Smooth muscle cell (in vitro differentiated cells): Measurements from ENCODE around the gene CPNE4. TPM values are rescaled to one million over a fixed set of nuclear protein-coding genes. Genes with fewer than 3 reads are reported as not detected.

Experiments
- DNase-seq: peaks from one replicate; lab custom pipeline; 2025; ENCODE audit not compliant: unreplicated experiment; lab: John Stamatoyannopoulos, UW
- H2AFZ ChIP-seq: fragments of 200-600 bp; sonication (generic); 2 replicates; pipeline ENCODE4 v1.6.0; 2016; ENCODE audit warnings: antibody characterized with exemption, low read depth, mild to moderate bottlenecking
- H3F3A ChIP-seq: fragments of 200-600 bp; sonication (generic); 2 replicates; pipeline ENCODE4 v1.6.0; 2017; ENCODE audit warnings: antibody characterized with exemption, low read depth
- H3K27ac ChIP-seq: fragments of 200-600 bp; sonication (generic); 2 replicates; pipeline ENCODE4 v1.5.1; 2016; ENCODE audit warnings: low read depth, mild to moderate bottlenecking
- H3K27me3 ChIP-seq: fragments of 200-600 bp; sonication (generic); 2 replicates; pipeline ENCODE4 v1.6.1; 2016; ENCODE audit warnings: low read depth, mild to moderate bottlenecking
- H3K36me3 ChIP-seq: fragments of 200-600 bp; sonication (generic); 2 replicates; pipeline ENCODE4 v1.5.1; 2016; ENCODE audit warnings: low read depth
- H3K4me1 ChIP-seq: fragments of 200-600 bp; sonication (generic); 2 replicates; pipeline ENCODE4 v1.5.1; 2016; ENCODE audit warnings: low read depth
- H3K4me2 ChIP-seq: fragments of 200-600 bp; sonication (generic); 2 replicates; pipeline ENCODE4 v1.6.0; 2016; ENCODE audit warnings: mild to moderate bottlenecking
- H3K4me3 ChIP-seq: fragments of 200-600 bp; sonication (generic); 2 replicates; pipeline ENCODE4 v1.5.1; 2016; ENCODE audit warnings: mild to moderate bottlenecking
- H3K79me2 ChIP-seq: fragments of 200-600 bp; sonication (generic); 2 replicates; pipeline ENCODE4 v1.6.0; 2016; ENCODE audit warnings: low read depth, mild to moderate bottlenecking
- H3K9ac ChIP-seq: fragments of 200-600 bp; sonication (generic); 2 replicates; pipeline ENCODE4 v1.6.0; 2016; ENCODE audit warnings: low read depth
- H3K9me3 ChIP-seq: fragments of 200-600 bp; sonication (generic); replicated peaks from 2 replicates; pipeline ENCODE4 v1.5.1; 2016; ENCODE audit warnings: low read depth
- H4K20me1 ChIP-seq: fragments of 200-600 bp; sonication (generic); 2 replicates; pipeline ENCODE4 v1.6.0; 2016; ENCODE audit warnings: low read depth
- CTCF ChIP-seq: fragments of 200-600 bp; sonication (generic); IDR thresholded peaks from 2 replicates; pipeline ENCODE4 v1.5.1; 2017; ENCODE audit warnings: borderline replicate concordance, mild to moderate bottlenecking, antibody characterized with exemption; ENCODE audit not compliant: insufficient read depth, poor library complexity, severe bottlenecking
- WGBS: methylation state at CpG from one replicate; pipeline ENCODE4 v1.1.7; 2016; ENCODE audit warnings: low lambda C conversion rate; 5-methylcytosine and 5-hydroxymethylcytosine counted together
- polyA plus RNA-seq: library from polyadenylated mRNA; unstranded; fragments of >200 nt; fragmentation: Nextera tagmentation; extraction: Ambion mirVana; gene quantifications from 2 replicates; pipeline ENCODE4 v1.2.1, GENCODE V29; 2016
- total RNA-seq: library from RNA; depleted of rRNA; stranded (reverse); fragments of >200 nt; gene quantifications from 2 replicates; pipeline ENCODE4 v1.2.3, GENCODE V29; 2014

The CPNE4 gene
- total and polyA plus RNA-seq, 2 experiments from 2014 or later, result 0.05 to 1.6 TPM

GRCh38 chr3:131850223-131850622, 184.6 kb downstream of the CPNE4 start:
- Histone ChIP-seq H2AFZ (no peak overlapping the region), H3K79me2 (no peaks in the 10 kb centered on the region), H3K9me3 (no peaks in the 10 kb centered on the region), H4K20me1 (no peaks in the 10 kb centered on the region), H3K4me3 (no peak overlapping the region), H3K4me2 (no peak overlapping the region), H3K36me3 (no peaks in the 10 kb centered on the region), H3K27ac (no peak overlapping the region), H3K9ac (no peak overlapping the region), H3F3A (no peaks in the 10 kb centered on the region), H3K27me3 (no peaks in the 10 kb centered on the region), H3K4me1 (no peaks in the 10 kb centered on the region)
- no peak for TF ChIP-seq CTCF
- 92% methylated on average over 3 of the region's 3 CpGs for WGBS
- DNase-seq, result no peak

DNA sequence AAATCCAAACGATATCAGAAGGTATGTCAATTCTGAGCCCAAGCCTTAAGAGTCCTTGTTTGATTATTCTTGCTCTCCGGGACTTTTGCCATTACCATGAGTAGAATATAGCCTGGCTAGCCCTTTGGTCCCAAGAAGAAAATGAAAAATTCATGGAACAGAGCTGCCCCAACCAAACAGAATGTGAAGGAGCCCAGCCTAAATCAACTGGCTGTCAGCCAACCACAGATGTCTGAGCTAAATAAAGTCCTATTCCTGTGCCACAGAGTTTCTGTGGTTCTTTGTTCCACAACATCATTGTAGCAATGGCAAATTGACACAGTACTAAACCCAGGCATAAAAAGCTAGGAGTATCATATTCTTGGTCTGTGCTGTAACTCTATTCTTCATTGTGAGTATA, 185.2 kb downstream of the CPNE4 start:
- Histone ChIP-seq H3K9me3 (no peaks in the 10 kb centered on the region), H3K4me1 (no peaks in the 10 kb centered on the region), H3K36me3 (no peaks in the 10 kb centered on the region), H4K20me1 (no peaks in the 10 kb centered on the region), H3K79me2 (no peaks in the 10 kb centered on the region), H3K27ac (no peak overlapping the region), H2AFZ (no peak overlapping the region), H3F3A (no peaks in the 10 kb centered on the region), H3K27me3 (no peaks in the 10 kb centered on the region), H3K4me2 (no peak overlapping the region), H3K4me3 (no peak overlapping the region), H3K9ac (no peak overlapping the region)
- TF ChIP-seq CTCF, result no peak
- DNase-seq, result no peak
- 97% methylated on average over 2 of the region's 2 CpGs for WGBS

GRCh38 chr3:131847966-131848510, 186.8 kb downstream of the CPNE4 start:
- no peaks in the 10 kb centered on the region for H3K79me2 ChIP-seq
- H3K4me2 ChIP-seq, result no peak overlapping the region
- no peaks in the 10 kb centered on the region for H4K20me1 ChIP-seq
- no peaks in the 10 kb centered on the region for H3K27me3 ChIP-seq
- no peaks in the 10 kb centered on the region for H3F3A ChIP-seq
- H3K36me3 ChIP-seq, result no peaks in the 10 kb centered on the region
- no peak overlapping the region for H3K4me3 ChIP-seq
- no peak overlapping the region for H2AFZ ChIP-seq
- WGBS, result 82% methylated on average over 1 of the region's 1 CpG
- no peak overlapping the region for H3K9ac ChIP-seq
- no peak overlapping the region for H3K27ac ChIP-seq
- H3K9me3 ChIP-seq, result no peaks in the 10 kb centered on the region
- DNase-seq, result no peak
- no peaks in the 10 kb centered on the region for H3K4me1 ChIP-seq
- no peak for TF ChIP-seq CTCF

DNA sequence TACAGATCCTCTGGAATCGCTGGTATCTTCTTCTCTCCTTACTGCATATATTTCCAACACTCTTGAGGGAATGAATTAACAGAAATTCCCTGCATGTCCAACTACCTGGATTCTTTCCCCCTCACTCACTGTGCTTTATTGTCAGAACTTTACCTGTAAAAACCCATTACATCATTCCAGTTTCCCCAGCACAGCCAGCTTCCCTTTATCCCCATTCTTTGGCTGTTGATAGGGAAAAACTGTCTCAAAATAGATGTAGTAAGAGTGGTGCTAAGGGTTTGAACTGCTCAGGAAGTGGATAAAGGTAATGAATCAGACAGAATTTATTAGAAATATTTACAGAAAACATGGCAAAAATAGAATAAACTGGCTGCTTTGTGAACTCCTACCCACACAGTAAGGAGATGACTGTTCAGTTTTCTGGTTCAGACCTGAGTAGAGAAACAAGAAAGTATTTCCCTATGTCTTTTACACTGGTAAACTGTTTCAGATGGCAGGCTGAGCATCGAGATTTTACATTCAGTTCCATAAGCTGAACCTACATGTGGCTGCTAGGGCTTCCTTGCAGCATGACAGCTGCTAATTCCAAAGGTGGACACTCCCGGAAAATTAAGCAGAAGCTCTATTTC, 188.4 kb downstream of the CPNE4 start:
- H3K27me3 ChIP-seq, result no peaks in the 10 kb centered on the region
- no peaks in the 10 kb centered on the region for H3K79me2 ChIP-seq
- H3K9me3 ChIP-seq, result no peaks in the 10 kb centered on the region
- H3K27ac ChIP-seq, result no peak overlapping the region
- no peaks in the 10 kb centered on the region for H3F3A ChIP-seq
- H3K36me3 ChIP-seq, result no peaks in the 10 kb centered on the region
- H2AFZ ChIP-seq, result no peak overlapping the region
- H3K4me2 ChIP-seq, result no peak overlapping the region
- 64% methylated on average over 3 of the region's 3 CpGs for WGBS
- no peaks in the 10 kb centered on the region for H3K4me1 ChIP-seq
- DNase-seq, result no peak
- H3K4me3 ChIP-seq, result no peak overlapping the region
- H3K9ac ChIP-seq, result no peak overlapping the region
- H4K20me1 ChIP-seq, result no peaks in the 10 kb centered on the region
- no peak for TF ChIP-seq CTCF
